Uterus (tissue), 4 donors: ENCODE data around the gene PDE6B. TPM values are rescaled to one million over a fixed set of nuclear protein-coding genes. Genes with fewer than 3 reads are reported as not detected.

Experiments used
- DNase-seq, 2 donors: peaks; one replicate each; pipeline ENCODE4 v3.0.0-alpha.2; 2019 to 2020
- H3K27ac ChIP-seq, 2 donors: fragments of 200-600 bp; sonication (generic); 1 replicate in 1 of 2; 2 replicates in 1 of 2; pipeline ENCODE4 v1.5.1; 2016 to 2018
- H3K27me3 ChIP-seq, 2 donors: fragments of 200-600 bp; sonication (generic); one replicate each; pipeline ENCODE4 v1.5.1; 2018 to 2019; ENCODE audit warnings: control low read depth in 1 of 2
- H3K36me3 ChIP-seq, 2 donors: fragments of 200-600 bp; sonication (generic); one replicate each; pipeline ENCODE4 v1.5.1; 2019; ENCODE audit warnings: control low read depth in 1 of 2
- H3K4me1 ChIP-seq, 2 donors: fragments of 200-600 bp; sonication (generic); one replicate each; pipeline ENCODE4 v1.5.1; 2018 to 2019; ENCODE audit warnings: control low read depth in 1 of 2
- H3K4me3 ChIP-seq, 2 donors: fragments of 200-600 bp; sonication (generic); 1 replicate in 1 of 2; 2 replicates in 1 of 2; pipeline ENCODE4 v1.5.1; 2018 to 2019; ENCODE audit warnings: mild to moderate bottlenecking in 1 of 2
- H3K9me3 ChIP-seq, 2 donors: fragments of 200-600 bp; sonication (generic); one replicate each; pipeline ENCODE4 v1.5.1; 2019; ENCODE audit warnings: control low read depth in 1 of 2
- CTCF ChIP-seq, 4 experiments: fragments of 200-600 bp in 2 of 4; fragments of 450-650 bp in 2 of 4; sonication (generic) in 2 of 4; IDR thresholded peaks; one replicate each; pipeline ENCODE4 v1.5.1; 2016 to 2019; ENCODE audit warnings: antibody characterized with exemption in 4 of 4, mild to moderate bottlenecking in 2 of 4, moderate library complexity in 1 of 4
- POLR2A ChIP-seq, 2 donors: fragments of 450-650 bp; IDR thresholded peaks; one replicate each; pipeline ENCODE4 v1.6.1; 2016; ENCODE audit warnings: antibody characterized with exemption in 2 of 2, mild to moderate bottlenecking in 1 of 2, moderate library complexity in 1 of 2
- intact Hi-C: fragments of 100-400 bp; cut with DNase I; formaldehyde crosslinking; loops from one replicate; pipeline ENCODE4 v1.15.1; 2023; ENCODE audit warnings: low total_unique reads
- total RNA-seq, 4 donors: library from RNA; depleted of rRNA in 3 of 4; stranded (reverse); fragments of >200 nt in 3 of 4; gene quantifications; one replicate each; pipeline versions ENCODE4 v1.1.0 to v1.2.4, GENCODE V29; 2014 to 2023
- donor health status: DM: yes; HTN: yes; CAD: no.

Gene PDE6B
- total RNA-seq, 4 donors from 2014 or later = 0.26 to 16.2 (median 1.2) TPM; not detected in 1

- DNase-seq = no peak
- intact Hi-C loops = no loop called here
- no peak for TF ChIP-seq POLR2A (IDR thresholded peaks at IDR 0.05)
- no peak for TF ChIP-seq CTCF (IDR thresholded peaks at IDR 0.05)
Measured at GRCh38 chr4:659851-660250, 34.5 kb downstream of the PDE6B start.

GRCh38 chr4:660401-660800 is 35.0 kb downstream of the PDE6B start:
- intact Hi-C loops = no loop called here
- Histone ChIP-seq H3K27me3 (no peaks in the 10 kb centered on the region), H3K27ac (no peak overlapping the region), H3K4me1 (no peaks in the 10 kb centered on the region), H3K9me3 (no peaks in the 10 kb centered on the region), H3K36me3 (no peaks in the 10 kb centered on the region), H3K4me3 (no peak overlapping the region)
- TF ChIP-seq CTCF (IDR thresholded peaks at IDR 0.05) (no peak), POLR2A (IDR thresholded peaks at IDR 0.05) (no peak)
- DNase-seq = no peak

More at GRCh38 chr4:659851-660250, 34.5 kb downstream of the PDE6B start:
- Histone ChIP-seq H3K4me3 (no peak overlapping the region), H3K4me1 (no peaks in the 10 kb centered on the region), H3K27ac (no peak overlapping the region), H3K9me3 (no peaks in the 10 kb centered on the region), H3K36me3 (no peaks in the 10 kb centered on the region), H3K27me3 (no peaks in the 10 kb centered on the region)

GRCh38 chr4:661231-661630 is 35.9 kb downstream of the PDE6B start:
- no peak for DNase-seq
- Histone ChIP-seq H3K27me3 (no peaks in the 10 kb centered on the region), H3K27ac (no peak overlapping the region), H3K36me3 (no peaks in the 10 kb centered on the region), H3K4me1 (no peaks in the 10 kb centered on the region), H3K9me3 (no peaks in the 10 kb centered on the region), H3K4me3 (no peak overlapping the region)
- TF ChIP-seq POLR2A (IDR thresholded peaks at IDR 0.05) (no peak), CTCF (IDR thresholded peaks at IDR 0.05) (no peak)
- intact Hi-C loops = no loop called here

- Histone ChIP-seq H3K36me3 (no peaks in the 10 kb centered on the region), H3K9me3 (no peaks in the 10 kb centered on the region), H3K4me1 (no peaks in the 10 kb centered on the region), H3K27me3 (no peaks in the 10 kb centered on the region), H3K4me3 (no peak overlapping the region), H3K27ac (no peak overlapping the region)
- TF ChIP-seq CTCF (IDR thresholded peaks at IDR 0.05) (no peak), POLR2A (IDR thresholded peaks at IDR 0.05) (no peak)
- DNase-seq = no peak
- intact Hi-C loops = no loop called here
Measured at GRCh38 chr4:661881-662761, 36.7 kb downstream of the PDE6B start.

- TF ChIP-seq CTCF (IDR thresholded peaks at IDR 0.05) (no peak), POLR2A (IDR thresholded peaks at IDR 0.05) (no peak)
- no peak overlapping the region for H3K27ac ChIP-seq
- H3K4me3 ChIP-seq = peak overlapping the region; percentile 24 to 60
- intact Hi-C loops = no loop called here
- H3K27me3 ChIP-seq = no peaks in the 10 kb centered on the region
- no peak for DNase-seq
- no peaks in the 10 kb centered on the region for H3K4me1 ChIP-seq
- no peaks in the 10 kb centered on the region for H3K36me3 ChIP-seq
- no peaks in the 10 kb centered on the region for H3K9me3 ChIP-seq
Measured at GRCh38 chr4:663046-663437, 37.7 kb downstream of the PDE6B start.
